ENCODE measurements around the gene KLRK1.
"Not testable (repeated sequence)": the region's sequence is repeated elsewhere in the genome, so short reads cannot be mapped to it uniquely, and the experiment has no call there.

- not testable (repeated sequence) for TF ChIP-seq POLR2A (IDR thresholded peaks at IDR 0.05)
- TF ChIP-seq, protein P1, sequence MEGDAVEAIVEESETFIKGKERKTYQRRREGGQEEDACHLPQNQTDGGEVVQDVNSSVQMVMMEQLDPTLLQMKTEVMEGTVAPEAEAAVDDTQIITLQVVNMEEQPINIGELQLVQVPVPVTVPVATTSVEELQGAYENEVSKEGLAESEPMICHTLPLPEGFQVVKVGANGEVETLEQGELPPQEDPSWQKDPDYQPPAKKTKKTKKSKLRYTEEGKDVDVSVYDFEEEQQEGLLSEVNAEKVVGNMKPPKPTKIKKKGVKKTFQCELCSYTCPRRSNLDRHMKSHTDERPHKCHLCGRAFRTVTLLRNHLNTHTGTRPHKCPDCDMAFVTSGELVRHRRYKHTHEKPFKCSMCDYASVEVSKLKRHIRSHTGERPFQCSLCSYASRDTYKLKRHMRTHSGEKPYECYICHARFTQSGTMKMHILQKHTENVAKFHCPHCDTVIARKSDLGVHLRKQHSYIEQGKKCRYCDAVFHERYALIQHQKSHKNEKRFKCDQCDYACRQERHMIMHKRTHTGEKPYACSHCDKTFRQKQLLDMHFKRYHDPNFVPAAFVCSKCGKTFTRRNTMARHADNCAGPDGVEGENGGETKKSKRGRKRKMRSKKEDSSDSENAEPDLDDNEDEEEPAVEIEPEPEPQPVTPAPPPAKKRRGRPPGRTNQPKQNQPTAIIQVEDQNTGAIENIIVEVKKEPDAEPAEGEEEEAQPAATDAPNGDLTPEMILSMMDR (IDR thresholded peaks at IDR 0.05) = not testable (repeated sequence)
Observed at GRCh38 chr12:10340946-10341345, 48.9 kb downstream of the KLRK1 start.

Data from vagina (tissue), 2 donors.